Measurements from ENCODE around the gene KHDC4. TPM values are rescaled to one million over a fixed set of nuclear protein-coding genes. Genes with fewer than 3 reads are reported as not detected.

The KHDC4 gene
- total and polyA plus RNA-seq, 2 of the 13 experiments (the other 11 are each of a cell fraction or from before 2014, with no cell fraction given) = 33.5 to 92.0 TPM

DNA sequence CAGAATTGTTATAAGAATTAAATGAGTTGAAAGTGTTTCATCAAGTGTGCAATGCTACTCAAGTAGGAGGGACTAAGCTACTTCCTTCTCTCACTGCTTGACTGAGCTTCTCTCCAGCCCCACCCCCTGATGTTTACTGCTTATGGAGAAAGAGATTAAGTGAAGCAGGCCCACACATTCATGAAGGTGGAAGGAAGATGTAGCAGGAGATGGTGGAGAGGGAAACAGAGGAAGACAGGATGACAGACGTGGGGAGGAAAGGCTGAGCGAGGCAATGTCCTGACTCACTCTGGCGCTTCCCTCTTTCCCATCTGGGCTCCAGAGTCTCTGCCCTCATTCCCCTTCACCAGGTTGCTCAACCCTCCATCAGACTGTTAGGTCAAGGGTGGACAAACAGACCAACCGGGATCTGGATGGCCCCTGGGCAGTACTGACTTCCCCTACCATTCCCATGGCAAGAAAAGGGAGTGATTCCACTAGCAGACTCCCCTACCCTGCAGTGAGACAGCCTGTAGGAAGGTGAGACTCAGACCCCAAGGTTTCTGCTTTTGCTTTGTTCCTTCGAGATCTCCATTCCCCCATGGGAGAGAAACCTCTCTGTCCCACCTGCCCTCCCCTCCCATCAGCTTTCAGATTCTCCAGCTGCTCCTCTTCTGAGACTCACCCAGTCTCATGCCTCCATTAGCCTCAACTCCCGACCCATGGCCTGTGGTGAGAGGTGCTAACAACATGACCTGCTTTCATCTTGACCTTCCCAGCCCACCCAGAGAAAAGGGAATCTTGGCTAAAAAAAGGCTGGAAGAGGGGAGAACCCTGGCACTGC, 47.3 kb upstream of the KHDC4 start:
- H3K9me3 ChIP-seq (ENCODE audit: low read length) = no peaks in the 10 kb centered on the region
- WGBS (ENCODE audit: low lambda C conversion rate) = 20% methylated on average over 6 of the region's 6 CpGs
- intact Hi-C loops (cut with micrococcal nuclease; ENCODE audit: unreplicated experiment) (loop anchor here (1.0 kb wide), 1 partner anchor 14 kb away; no protein-coding TSS in a partner anchor), in situ Hi-C loops (cut with HindIII; ENCODE audit: extremely low pct_ligation_motif_present, low pct_unique_long_range_greater_than_20kb) (loop anchor here (10.0 kb wide), 1 partner anchor 47 kb away; the partner anchor contains the start of gene KHDC4)
- peaks cover 15% of the 10 kb centered on the region for H3K79me2 ChIP-seq (ENCODE audit: insufficient read depth, low read length)
- H3K27me3 ChIP-seq (ENCODE audit: control insufficient read depth in 1 of 2, insufficient read depth in 2 of 2, low read length in 2 of 2) = no peaks in the 10 kb centered on the region; a peak in 1 of 5 replicates
- H3K9ac ChIP-seq (ENCODE audit: insufficient read depth, low read depth, low read length) = no peak overlapping the region
- FAIRE-seq (peak; percentile 63), DNase-seq (ENCODE audit: low spot score) (peak; percentile 54), ATAC-seq (peak; percentile 63)
- H4K20me1 ChIP-seq (ENCODE audit: insufficient read depth, low read length) = no peaks in the 10 kb centered on the region
- peak overlapping the region in 2 of 3 experiments; percentile 3 to 28; a peak in 1 of 6 replicates for H3K4me3 ChIP-seq (replicated peaks in 1 of 3; ENCODE audit: insufficient read depth in 1 of 3, low read depth in 2 of 3, low read length in 3 of 3)
- POLR2A ChIA-PET = interaction anchor here (0.6 to 13.5 kb wide), 4 partner anchors 10 to 47 kb away, joined by 3 to 390 read pairs (median 26); partner anchors contain the start of genes KHDC4 and RXFP4
- no peaks in the 10 kb centered on the region for H3K36me3 ChIP-seq (replicated peaks in 1 of 2; ENCODE audit: control insufficient read depth in 1 of 2, insufficient read depth in 2 of 2, low read length in 2 of 2)
- BruUV-seq (replicated peaks) = no TSS peak
- H2AFZ ChIP-seq (ENCODE audit: low read length) = no peak overlapping the region
- CTCF ChIA-PET (ENCODE audit: low intra/inter-chr PET ratio, low total read pairs) = no interaction called here
- peaks cover 71% of the 10 kb centered on the region for H3K4me1 ChIP-seq (ENCODE audit: insufficient read depth, low read length)
- H3K4me2 ChIP-seq (ENCODE audit: low read depth, low read length) = peak overlapping the region; percentile 68
- no peak overlapping the region for H3K27ac ChIP-seq (ENCODE audit: extremely low read length, insufficient read depth, low read length)
- TF ChIP-seq SIX1 (CRISPR knock-in tag; IDR thresholded peaks at IDR 0.05; ENCODE audit: borderline replicate concordance) (no peak), PAXIP1 (CRISPR knock-in tag; conservative IDR thresholded peaks at IDR 0.05) (peak; percentile 34; the same call in 1 of the 2 replicates), PHF21A (CRISPR knock-in tag; IDR thresholded peaks at IDR 0.05) (peak; percentile 40; the same call in 1 of the 2 replicates), ATF4 (CRISPR knock-in tag; IDR thresholded peaks at IDR 0.05) (0 out of 4 replicates have a peak, but pooled peaks of 1 of the 2 experiments have one; percentile 23), ZNF670 (CRISPR knock-in tag; IDR thresholded peaks at IDR 0.05; ENCODE audit: borderline replicate concordance) (no peak), SOX13 (IDR thresholded peaks at IDR 0.05) (0 out of 2 replicates have a peak, but pooled peaks have one; percentile 11), SOX13 (CRISPR knock-in tag; conservative IDR thresholded peaks at IDR 0.05 in 1 of 2, IDR thresholded peaks at IDR 0.05 in 1 of 2) (no peak), ZSCAN22 (CRISPR knock-in tag; IDR thresholded peaks at IDR 0.05) (peak; percentile 81), KDM4B (CRISPR knock-in tag; IDR thresholded peaks at IDR 0.05) (0 out of 2 replicates have a peak, but pooled peaks have one; percentile 50), ZBTB2 (CRISPR knock-in tag; IDR thresholded peaks at IDR 0.05; ENCODE audit: low read depth) (no peak), FOXC1 (CRISPR knock-in tag; IDR thresholded peaks at IDR 0.05; ENCODE audit: borderline replicate concordance) (0 out of 2 replicates have a peak, but pooled peaks have one; percentile 18), TEAD3 (CRISPR knock-in tag; optimal IDR thresholded peaks at IDR 0.05; ENCODE audit: borderline replicate concordance) (peak; percentile 16)
- TF ChIP-seq, protein P1, sequence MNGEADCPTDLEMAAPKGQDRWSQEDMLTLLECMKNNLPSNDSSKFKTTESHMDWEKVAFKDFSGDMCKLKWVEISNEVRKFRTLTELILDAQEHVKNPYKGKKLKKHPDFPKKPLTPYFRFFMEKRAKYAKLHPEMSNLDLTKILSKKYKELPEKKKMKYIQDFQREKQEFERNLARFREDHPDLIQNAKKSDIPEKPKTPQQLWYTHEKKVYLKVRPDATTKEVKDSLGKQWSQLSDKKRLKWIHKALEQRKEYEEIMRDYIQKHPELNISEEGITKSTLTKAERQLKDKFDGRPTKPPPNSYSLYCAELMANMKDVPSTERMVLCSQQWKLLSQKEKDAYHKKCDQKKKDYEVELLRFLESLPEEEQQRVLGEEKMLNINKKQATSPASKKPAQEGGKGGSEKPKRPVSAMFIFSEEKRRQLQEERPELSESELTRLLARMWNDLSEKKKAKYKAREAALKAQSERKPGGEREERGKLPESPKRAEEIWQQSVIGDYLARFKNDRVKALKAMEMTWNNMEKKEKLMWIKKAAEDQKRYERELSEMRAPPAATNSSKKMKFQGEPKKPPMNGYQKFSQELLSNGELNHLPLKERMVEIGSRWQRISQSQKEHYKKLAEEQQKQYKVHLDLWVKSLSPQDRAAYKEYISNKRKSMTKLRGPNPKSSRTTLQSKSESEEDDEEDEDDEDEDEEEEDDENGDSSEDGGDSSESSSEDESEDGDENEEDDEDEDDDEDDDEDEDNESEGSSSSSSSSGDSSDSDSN (CRISPR knock-in tag; IDR thresholded peaks at IDR 0.05) = peak; percentile 46; the same call in 1 of the 2 replicates
